ENCODE results near the gene ACAT1. TPM values are rescaled to one million over a fixed set of nuclear protein-coding genes. Genes with fewer than 3 reads are reported as not detected.

Gene ACAT1
- polyA plus RNA-seq, 1 donor (not counting 4 experiments of a cell fraction or from before 2014, with no cell fraction given) = 106 TPM

- H3K4me1 ChIP-seq (ENCODE audit: control insufficient read depth, extremely low read depth, insufficient read depth, low read length) = no peaks in the 10 kb centered on the region
- H3K79me2 ChIP-seq (ENCODE audit: control insufficient read depth, insufficient read depth, low read length) = no peaks in the 10 kb centered on the region
- no peak overlapping the region for H3K9ac ChIP-seq (ENCODE audit: control insufficient read depth, extremely low read depth, insufficient read depth, low read length)
- no peaks in the 10 kb centered on the region for H3K27me3 ChIP-seq (ENCODE audit: control insufficient read depth, extremely low read depth, insufficient read depth, low read length)
- H3K9me1 ChIP-seq (ENCODE audit: control insufficient read depth, extremely low read depth, insufficient read depth, low read length) = no peaks in the 10 kb centered on the region
- no peak overlapping the region for H3K27ac ChIP-seq (ENCODE audit: control insufficient read depth, insufficient read depth, low read length)
- dilution Hi-C loops (cut with MboI; ENCODE audit: extremely low pct_ligation_motif_present, low sequenced_read_pairs) = no loop called here
- DNase-seq (ENCODE audit: low read depth, low spot score) (no peak), FAIRE-seq (no peak)
- TF ChIP-seq EZH2 (IDR thresholded peaks at IDR 0.05; ENCODE audit: low read length) = no peak
- no peak for TF ChIP-seq CTCF (optimal IDR thresholded peaks at IDR 0.05 in 1 of 3, IDR thresholded peaks at IDR 0.05 in 1 of 3, conservative IDR thresholded peaks at IDR 0.05 in 1 of 3; ENCODE audit: extremely low read depth in 1 of 3, insufficient read depth in 2 of 3, low read length in 3 of 3)
- H3K4me3 ChIP-seq (ENCODE audit: control insufficient read depth in 2 of 3, extremely low read depth in 1 of 3, insufficient read depth in 2 of 3, low read depth in 1 of 3, low read length in 3 of 3) = no peak overlapping the region
- no peaks in the 10 kb centered on the region for H4K20me1 ChIP-seq (ENCODE audit: control insufficient read depth, extremely low read depth, insufficient read depth, low read length)
- no peaks in the 10 kb centered on the region for H3K9me3 ChIP-seq (ENCODE audit: control insufficient read depth, low read depth, low read length)
- no peak overlapping the region for H2AFZ ChIP-seq (ENCODE audit: control insufficient read depth, low read length)
- peaks cover 11 to 20% of the 10 kb centered on the region in 2 experiments for H3K36me3 ChIP-seq (ENCODE audit: control insufficient read depth in 2 of 2, extremely low read depth in 1 of 2, insufficient read depth in 2 of 2, low read length in 2 of 2)
- no peak overlapping the region for H3K4me2 ChIP-seq (ENCODE audit: control insufficient read depth, extremely low read depth, insufficient read depth, low read depth, low read length)
Observed at GRCh38 chr11:108142304-108142703, 20.9 kb downstream of the ACAT1 start.

- no peak for TF ChIP-seq EZH2 (IDR thresholded peaks at IDR 0.05; ENCODE audit: low read length)
- TF ChIP-seq CTCF (optimal IDR thresholded peaks at IDR 0.05 in 1 of 3, IDR thresholded peaks at IDR 0.05 in 1 of 3, conservative IDR thresholded peaks at IDR 0.05 in 1 of 3; ENCODE audit: extremely low read depth in 1 of 3, insufficient read depth in 2 of 3, low read length in 3 of 3) = no peak
- DNase-seq (ENCODE audit: low read depth, low spot score) = no peak
- no peak for FAIRE-seq
- dilution Hi-C loops (cut with MboI; ENCODE audit: extremely low pct_ligation_motif_present, low sequenced_read_pairs) = no loop called here
- H3K36me3 ChIP-seq (ENCODE audit: control insufficient read depth in 2 of 2, extremely low read depth in 1 of 2, insufficient read depth in 2 of 2, low read length in 2 of 2) = peaks cover 11 to 22% of the 10 kb centered on the region in 2 experiments
- no peak overlapping the region for H3K4me2 ChIP-seq (ENCODE audit: control insufficient read depth, extremely low read depth, insufficient read depth, low read depth, low read length)
- no peaks in the 10 kb centered on the region for H3K9me1 ChIP-seq (ENCODE audit: control insufficient read depth, extremely low read depth, insufficient read depth, low read length)
- no peaks in the 10 kb centered on the region for H3K79me2 ChIP-seq (ENCODE audit: control insufficient read depth, insufficient read depth, low read length)
- no peaks in the 10 kb centered on the region for H4K20me1 ChIP-seq (ENCODE audit: control insufficient read depth, extremely low read depth, insufficient read depth, low read length)
- no peak overlapping the region for H3K27ac ChIP-seq (ENCODE audit: control insufficient read depth, insufficient read depth, low read length)
- H3K4me3 ChIP-seq (ENCODE audit: control insufficient read depth in 2 of 3, extremely low read depth in 1 of 3, insufficient read depth in 2 of 3, low read depth in 1 of 3, low read length in 3 of 3) = no peak overlapping the region
- H3K27me3 ChIP-seq (ENCODE audit: control insufficient read depth, extremely low read depth, insufficient read depth, low read length) = no peaks in the 10 kb centered on the region
- no peak overlapping the region for H2AFZ ChIP-seq (ENCODE audit: control insufficient read depth, low read length)
- H3K9me3 ChIP-seq (ENCODE audit: control insufficient read depth, low read depth, low read length) = no peaks in the 10 kb centered on the region
- no peaks in the 10 kb centered on the region for H3K4me1 ChIP-seq (ENCODE audit: control insufficient read depth, extremely low read depth, insufficient read depth, low read length)
- no peak overlapping the region for H3K9ac ChIP-seq (ENCODE audit: control insufficient read depth, extremely low read depth, insufficient read depth, low read length)
Observed at GRCh38 chr11:108144615-108145014, 23.2 kb downstream of the ACAT1 start.
